SK-N-DZ (cell line): ENCODE results near the gene HEY2.
"Not testable (repeated sequence)": the region's sequence is repeated elsewhere in the genome, so short reads cannot be mapped to it uniquely, and the experiment has no call there.

Experiments
- DNase-seq: peaks from one replicate; pipeline ENCODE4 v3.0.0-alpha.2; 2015; ENCODE audit warnings: low spot score

The HEY2 gene

GRCh38 chr6:125769147-125769783 lies 19.8 kb downstream of the HEY2 start:
- no peak for DNase-seq

- DNase-seq, result no peak
These were observed 24.2 kb downstream of the HEY2 start for GRCh38 chr6:125773387-125774341.

- DNase-seq, result not testable (repeated sequence)
These were observed 26.8 kb downstream of the HEY2 start for GRCh38 chr6:125776107-125776826.

GRCh38 chr6:125779924-125780539 lies 30.6 kb downstream of the HEY2 start:
- peak; percentile 95 for DNase-seq

GRCh38 chr6:125780540-125781313 lies 31.3 kb downstream of the HEY2 start:
- peak; percentile 80 for DNase-seq

GRCh38 chr6:125781314-125781868 lies 32.0 kb downstream of the HEY2 start:
- DNase-seq, result peak; percentile 29

GRCh38 chr6:125784365-125784764 lies 34.9 kb downstream of the HEY2 start:
- no peak for DNase-seq

- DNase-seq, result no peak
These were observed 38.4 kb downstream of the HEY2 start for GRCh38 chr6:125787791-125788190.

- DNase-seq, result no peak
These were observed 39.7 kb downstream of the HEY2 start for GRCh38 chr6:125789167-125789566.

- DNase-seq, result peak; percentile 78
These were observed 40.3 kb downstream of the HEY2 start for GRCh38 chr6:125789576-125790357.

GRCh38 chr6:125790358-125791150 lies 41.1 kb downstream of the HEY2 start, which contains the start of gene NCOA7:
Gene NCOA7, plus strand, starts transcription at chr6:125790960. Its CDS starts 24,395 bp downstream, at chr6:125815355.
- peak; percentile 86 for DNase-seq

- peak; percentile 65 for DNase-seq
These were observed 41.9 kb downstream of the HEY2 start for GRCh38 chr6:125791151-125791819.

- no peak for DNase-seq
These were observed 42.4 kb downstream of the HEY2 start for GRCh38 chr6:125791820-125792165.

GRCh38 chr6:125792172-125792571 lies 42.7 kb downstream of the HEY2 start:
- DNase-seq, result no peak

- no peak for DNase-seq
These were observed 43.2 kb downstream of the HEY2 start for GRCh38 chr6:125792680-125793079.

- no peak for DNase-seq
These were observed 43.8 kb downstream of the HEY2 start for GRCh38 chr6:125793280-125793679.

GRCh38 chr6:125793863-125794262 lies 44.4 kb downstream of the HEY2 start:
- DNase-seq, result no peak
